Neutrophil (primary cell): ENCODE results near the gene ALG11.
"Not testable (repeated sequence)": the region's sequence is repeated elsewhere in the genome, so short reads cannot be mapped to it uniquely, and the experiment has no call there.

Experiments
- H3K27ac ChIP-seq: fragments of 200-600 bp; sonication (generic); 2 replicates; pipeline ENCODE4 v1.5.1; 2016; ENCODE audit warnings: mild to moderate bottlenecking, moderate library complexity
- H3K27me3 ChIP-seq: fragments of 200-600 bp; sonication (generic); 2 replicates; pipeline ENCODE4 v1.6.0; 2016; ENCODE audit warnings: mild to moderate bottlenecking
- H3K36me3 ChIP-seq: fragments of 200-600 bp; sonication (generic); 2 replicates; pipeline ENCODE4 v1.5.1; 2017
- H3K4me1 ChIP-seq, 2 experiments: fragments of 200-600 bp in 1 of 2; sonication (generic) in 1 of 2; 1 replicate in 1 of 2; 2 replicates in 1 of 2; pipeline versions ENCODE4 v1.5.1 to v1.6.1; 2013 to 2016; ENCODE audit warnings: low read depth in 1 of 2, low read length in 1 of 2, mild to moderate bottlenecking in 1 of 2, moderate library complexity in 1 of 2; ENCODE audit not compliant: control insufficient read depth in 1 of 2, insufficient read depth in 1 of 2
- H3K4me3 ChIP-seq, 2 experiments: fragments of 200-600 bp in 1 of 2; sonication (generic) in 1 of 2; 1 replicate in 1 of 2; 2 replicates in 1 of 2; pipeline ENCODE4 v1.5.1; 2013 to 2016; ENCODE audit warnings: low read depth in 1 of 2, low read length in 1 of 2, mild to moderate bottlenecking in 1 of 2, moderate library complexity in 1 of 2
- H3K9me3 ChIP-seq: fragments of 200-600 bp; sonication (generic); 2 replicates; pipeline ENCODE4 v1.5.1; 2016
- CTCF ChIP-seq: fragments of 200-600 bp; sonication (generic); IDR thresholded peaks from 2 replicates; pipeline ENCODE4 v1.5.1; 2016; ENCODE audit warnings: antibody characterized with exemption

Gene ALG11

GRCh38 chr13:52025475-52026245 is 13.5 kb downstream of the ALG11 start:
- peaks cover 42% of the 10 kb centered on the region for H3K36me3 ChIP-seq
- H3K27ac ChIP-seq = no peak overlapping the region
- H3K9me3 ChIP-seq = no peaks in the 10 kb centered on the region
- no peak overlapping the region for H3K4me3 ChIP-seq
- H3K27me3 ChIP-seq = no peaks in the 10 kb centered on the region
- no peak for TF ChIP-seq CTCF
- H3K4me1 ChIP-seq = no peaks in the 10 kb centered on the region

- H3K36me3 ChIP-seq = peaks cover 37% of the 10 kb centered on the region
These were observed 14.0 kb downstream of the ALG11 start for GRCh38 chr13:52026246-52026626.

GRCh38 chr13:52027832-52028231 is 15.6 kb downstream of the ALG11 start:
- H3K4me1 ChIP-seq = no peaks in the 10 kb centered on the region
- no peaks in the 10 kb centered on the region for H3K27me3 ChIP-seq
- H3K27ac ChIP-seq = no peak overlapping the region
- TF ChIP-seq CTCF = no peak
- H3K9me3 ChIP-seq = no peaks in the 10 kb centered on the region
- peaks cover 29% of the 10 kb centered on the region for H3K36me3 ChIP-seq
- no peak overlapping the region for H3K4me3 ChIP-seq

More at GRCh38 chr13:52026246-52026626, 14.0 kb downstream of the ALG11 start:
- Histone ChIP-seq H3K27me3 (no peaks in the 10 kb centered on the region), H3K4me3 (no peak overlapping the region), H3K27ac (no peak overlapping the region), H3K4me1 (no peaks in the 10 kb centered on the region), H3K9me3 (no peaks in the 10 kb centered on the region)
- no peak for TF ChIP-seq CTCF

- no peak overlapping the region for H3K4me3 ChIP-seq
- H3K4me1 ChIP-seq = no peaks in the 10 kb centered on the region
- H3K9me3 ChIP-seq = no peaks in the 10 kb centered on the region
- no peak overlapping the region for H3K27ac ChIP-seq
- no peak for TF ChIP-seq CTCF
- H3K27me3 ChIP-seq = no peaks in the 10 kb centered on the region
- H3K36me3 ChIP-seq = peaks cover 23% of the 10 kb centered on the region
These were observed 17.4 kb downstream of the ALG11 start for GRCh38 chr13:52029569-52029968.

GRCh38 chr13:52030401-52030800 is 18.2 kb downstream of the ALG11 start:
- not testable (repeated sequence) for H3K4me1 ChIP-seq, H3K9me3 ChIP-seq, H3K4me3 ChIP-seq, H3K27ac ChIP-seq, H3K27me3 ChIP-seq
- H3K36me3 ChIP-seq = peaks cover 18% of the 10 kb centered on the region

GRCh38 chr13:52033039-52033438 is 20.8 kb downstream of the ALG11 start:
- no peaks in the 10 kb centered on the region for H3K4me1 ChIP-seq
- peaks cover 11% of the 10 kb centered on the region for H3K36me3 ChIP-seq
- TF ChIP-seq CTCF = no peak
- no peaks in the 10 kb centered on the region for H3K27me3 ChIP-seq
- H3K9me3 ChIP-seq = no peaks in the 10 kb centered on the region
- no peak overlapping the region for H3K27ac ChIP-seq
- no peak overlapping the region for H3K4me3 ChIP-seq
